Lung (tissue), 12 donors: ENCODE results near the gene TMEM161A. TPM values are rescaled to one million over a fixed set of nuclear protein-coding genes. Genes with fewer than 3 reads are reported as not detected.
"Not testable (repeated sequence)": the region's sequence is repeated elsewhere in the genome, so short reads cannot be mapped to it uniquely, and the experiment has no call there.

Source experiments
- ATAC-seq: fragments of 200-7000 bp; cut with Tn5 transposase; one replicate; pipeline ENCODE4 v1.9.1; 2020; ENCODE audit warnings: moderate number of reproducible peaks; ENCODE audit not compliant: insufficient read depth, low FRiP score
- DNase-seq, 3 donors: peaks; one replicate each; pipeline ENCODE4 v3.0.0-alpha.2; 2013 to 2017
- H3K27ac ChIP-seq, 2 donors: one replicate each; pipeline ENCODE4 v1.5.1; 2013; ENCODE audit warnings: mild to moderate bottlenecking in 2 of 2, moderate library complexity in 2 of 2, control low read depth in 1 of 2, inconsistent platforms in 1 of 2, low read depth in 1 of 2, low read length in 1 of 2
- H3K27me3 ChIP-seq, 3 donors: one replicate each; pipeline ENCODE4 v1.5.1; 2013; ENCODE audit warnings: low read length in 2 of 3; ENCODE audit not compliant: control insufficient read depth in 3 of 3, insufficient read depth in 3 of 3
- H3K36me3 ChIP-seq, 4 donors: one replicate each; pipeline ENCODE4 v1.5.1; 2013; ENCODE audit warnings: low read length in 4 of 4, mild to moderate bottlenecking in 1 of 4, moderate library complexity in 1 of 4; ENCODE audit not compliant: control insufficient read depth in 4 of 4, insufficient read depth in 4 of 4
- H3K4me1 ChIP-seq, 5 donors: one replicate each; pipeline ENCODE4 v1.5.1; 2013; ENCODE audit warnings: low read length in 5 of 5, mild to moderate bottlenecking in 2 of 5, moderate library complexity in 1 of 5; ENCODE audit not compliant: control insufficient read depth in 5 of 5, insufficient read depth in 5 of 5
- H3K4me3 ChIP-seq: one replicate; pipeline ENCODE4 v1.5.1; 2013; ENCODE audit warnings: mild to moderate bottlenecking, control low read depth, moderate library complexity
- H3K9ac ChIP-seq, 2 donors: one replicate each; pipeline ENCODE4 v1.5.1; 2013; ENCODE audit warnings: low read length in 2 of 2, control low read depth in 1 of 2; ENCODE audit not compliant: insufficient read depth in 1 of 2
- H3K9me3 ChIP-seq, 4 donors: one replicate each; pipeline ENCODE4 v1.5.1; 2013; ENCODE audit warnings: low read length in 3 of 4, mild to moderate bottlenecking in 1 of 4, moderate library complexity in 1 of 4; ENCODE audit not compliant: control insufficient read depth in 4 of 4, insufficient read depth in 3 of 4
- CTCF ChIP-seq: IDR thresholded peaks from 2 replicates; pipeline ENCODE4 v1.5.1; 2012; ENCODE audit warnings: mild to moderate bottlenecking; ENCODE audit errors: control extremely low read depth, extremely low read depth
- WGBS, 2 donors: extraction: QIAGEN DNeasy Blood & Tissue Kit; methylation state at CpG; one replicate each; pipeline ENCODE4 v1.1.7; 2013; 5-methylcytosine and 5-hydroxymethylcytosine counted together
- polyA plus RNA-seq, 2 donors: library from polyadenylated mRNA; stranded (reverse); fragments of 200-250 nt; gene quantifications; one replicate each; pipeline ENCODE4 v1.2.1, GENCODE V29; 2013
- total RNA-seq, 2 donors: library from RNA; depleted of rRNA in 1 of 2; stranded (reverse); fragments of >200 nt in 1 of 2; gene quantifications; one replicate each; pipeline ENCODE4 v1.2.1, GENCODE V29; 2014 to 2021
- donor health status: control.
- donor health status: control.
- donor health status: Bipolar disorder and iron deficiency.
- donor health status: healthy.
- donor health status: DM: yes; HTN: yes; CAD: no.

Gene TMEM161A
- total and polyA plus RNA-seq, 4 donors: 18.1 to 32.2 (median 23.1) TPM

GRCh38 chr19:19142347-19142746 lies 4.1 kb upstream of the TMEM161A start:
- no peak for TF ChIP-seq CTCF

GRCh38 chr19:19140476-19140875 lies 2.2 kb upstream of the TMEM161A start:
- Histone ChIP-seq H3K4me1 (peaks cover 0 to 7% (median 0%) of the 10 kb centered on the region in 5 donors), H3K27ac (no peak overlapping the region), H3K36me3 (no peaks in the 10 kb centered on the region), H3K9me3 (no peaks in the 10 kb centered on the region), H3K4me3 (no peak overlapping the region), H3K9ac (no peak overlapping the region), H3K27me3 (no peaks in the 10 kb centered on the region)
- WGBS, 2 donors: 66 to 73% methylated on average over 5 of the region's 5 CpGs
- no peak for DNase-seq
- no peak for TF ChIP-seq CTCF
- ATAC-seq: no peak

More at GRCh38 chr19:19142347-19142746, 4.1 kb upstream of the TMEM161A start:
- DNase-seq (no peak), ATAC-seq (no peak)
- peaks cover 0 to 4% (median under 1%) of the 10 kb centered on the region in 5 donors for H3K4me1 ChIP-seq
- no peaks in the 10 kb centered on the region for H3K27me3 ChIP-seq
- no peak overlapping the region for H3K9ac ChIP-seq
- 89 to 94% methylated on average over 12 of the region's 12 CpGs for WGBS, 2 donors
- no peak overlapping the region for H3K4me3 ChIP-seq
- peaks cover 0 to 8% (median 3%) of the 10 kb centered on the region in 4 donors for H3K36me3 ChIP-seq
- no peak overlapping the region for H3K27ac ChIP-seq
- H3K9me3 ChIP-seq: no peaks in the 10 kb centered on the region

- H3K9ac ChIP-seq: no peak overlapping the region
- no peak for TF ChIP-seq CTCF
- no peaks in the 10 kb centered on the region for H3K27me3 ChIP-seq
- H3K9me3 ChIP-seq: no peaks in the 10 kb centered on the region
- no peak overlapping the region for H3K27ac ChIP-seq
- ATAC-seq (no peak), DNase-seq (no peak)
- no peak overlapping the region for H3K4me3 ChIP-seq
- H3K36me3 ChIP-seq: no peaks in the 10 kb centered on the region
- peaks cover 0 to 7% (median under 1%) of the 10 kb centered on the region in 5 donors for H3K4me1 ChIP-seq
- 46 to 48% methylated on average over 5 of the region's 5 CpGs for WGBS, 2 donors
Observed at GRCh38 chr19:19139876-19140229, 1.6 kb upstream of the TMEM161A start.

GRCh38 chr19:19137556-19138108 lies 646 bp downstream of the TMEM161A start:
- TF ChIP-seq CTCF: no peak
- Histone ChIP-seq H3K9ac (peak overlapping the region; percentile 73 to 99), H3K36me3 (no peaks in the 10 kb centered on the region), H3K27ac (peak overlapping the region in 1 of 2 donors; percentile 82), H3K4me3 (peak overlapping the region; percentile 79), H3K9me3 (peaks cover 0 to 2% (median 0%) of the 10 kb centered on the region in 4 donors), H3K4me1 (peaks cover 0 to 7% (median 2%) of the 10 kb centered on the region in 5 donors), H3K27me3 (no peaks in the 10 kb centered on the region)
- 15 to 32% methylated on average over 25 of the region's 25 CpGs for WGBS, 2 donors
- ATAC-seq: peak; percentile 16
- DNase-seq: peak in 2 of 3 donors; percentile 17 to 26

GRCh38 chr19:19135713-19136112 lies 2.6 kb downstream of the TMEM161A start:
- H3K27ac ChIP-seq, H3K4me3 ChIP-seq, H3K9ac ChIP-seq, H3K4me1 ChIP-seq, DNase-seq, H3K36me3 ChIP-seq, ATAC-seq, H3K27me3 ChIP-seq: not testable (repeated sequence)
- peaks cover 0 to 12% (median 4%) of the 10 kb centered on the region in 4 donors for H3K9me3 ChIP-seq
- WGBS, 2 donors: 91% methylated on average over 6 of the region's 6 CpGs
